Measurements from ENCODE around the gene SLC27A4. TPM values are rescaled to one million over a fixed set of nuclear protein-coding genes. Genes with fewer than 3 reads are reported as not detected.
A peak's percentile ranks its signal among the peaks of the same experiment; 100 is the strongest.

SLC27A4 gene
- total RNA-seq, 2 experiments from 2014 or later: 19.0 to 21.7 TPM

GRCh38 chr9:128310461-128310860 is 29.9 kb upstream of the SLC27A4 start:
- H3K27ac Mint-ChIP-seq: no peak overlapping the region
- no peak for DNase-seq
- no peaks in the 10 kb centered on the region for H3K27me3 Mint-ChIP-seq (ENCODE audit: low read depth)
- no peaks in the 10 kb centered on the region for H3K4me1 Mint-ChIP-seq (ENCODE audit: low read depth)
- H3K36me3 Mint-ChIP-seq (ENCODE audit: low read depth): peaks cover 19% of the 10 kb centered on the region
- POLR2A ChIA-PET: no interaction called here
- CTCF ChIA-PET: interaction anchor here (1.5 kb wide), 1 partner anchor 31 kb away, joined by 7 read pairs; no protein-coding TSS in a partner anchor
- no peaks in the 10 kb centered on the region for H3K9me3 Mint-ChIP-seq (ENCODE audit: insufficient read depth)
- H3K4me3 Mint-ChIP-seq: no peak overlapping the region
- no peak for ATAC-seq

- Mint-ChIP-seq H3K4me3 (no peak overlapping the region), H3K4me1 (ENCODE audit: low read depth) (no peaks in the 10 kb centered on the region)
Measured at GRCh38 chr9:128314697-128315096, 25.6 kb upstream of the SLC27A4 start.

GRCh38 chr9:128316421-128316820 is 23.9 kb upstream of the SLC27A4 start:
- POLR2A ChIA-PET: no interaction called here
- CTCF ChIA-PET: no interaction called here
- H3K36me3 Mint-ChIP-seq (ENCODE audit: low read depth): peaks cover 13% of the 10 kb centered on the region

More at GRCh38 chr9:128314697-128315096, 25.6 kb upstream of the SLC27A4 start:
- CTCF ChIA-PET: interaction anchor here (0.9 kb wide), 1 partner anchor 48 kb away, joined by 3 read pairs; no protein-coding TSS in a partner anchor
- POLR2A ChIA-PET: no interaction called here
- Mint-ChIP-seq H3K9me3 (ENCODE audit: insufficient read depth) (no peaks in the 10 kb centered on the region), H3K27me3 (ENCODE audit: low read depth) (no peaks in the 10 kb centered on the region), H3K27ac (no peak overlapping the region), H3K36me3 (ENCODE audit: low read depth) (peaks cover 22% of the 10 kb centered on the region)
- ATAC-seq (no peak), DNase-seq (no peak)

GRCh38 chr9:128317629-128318028 is 22.7 kb upstream of the SLC27A4 start:
- ChIA-PET CTCF (interaction anchor here (1.4 kb wide), 1 partner anchor 22 kb away, joined by 4 read pairs; no protein-coding TSS in a partner anchor), POLR2A (interaction anchor here (0.6 kb wide), 1 partner anchor 251 kb away, joined by 4 read pairs; no protein-coding TSS in a partner anchor)
- Mint-ChIP-seq H3K36me3 (ENCODE audit: low read depth) (peaks cover 13% of the 10 kb centered on the region), H3K9me3 (ENCODE audit: insufficient read depth) (no peaks in the 10 kb centered on the region), H3K4me3 (no peak overlapping the region), H3K4me1 (ENCODE audit: low read depth) (no peaks in the 10 kb centered on the region), H3K27ac (no peak overlapping the region), H3K27me3 (ENCODE audit: low read depth) (no peaks in the 10 kb centered on the region)
- ATAC-seq: no peak
- no peak for DNase-seq

More at GRCh38 chr9:128316421-128316820, 23.9 kb upstream of the SLC27A4 start:
- Mint-ChIP-seq H3K9me3 (ENCODE audit: insufficient read depth) (no peaks in the 10 kb centered on the region), H3K4me3 (no peak overlapping the region), H3K27ac (no peak overlapping the region), H3K27me3 (ENCODE audit: low read depth) (no peaks in the 10 kb centered on the region), H3K4me1 (ENCODE audit: low read depth) (no peaks in the 10 kb centered on the region)
- DNase-seq: no peak
- no peak for ATAC-seq

- no peaks in the 10 kb centered on the region for H3K9me3 Mint-ChIP-seq (ENCODE audit: insufficient read depth)
- DNase-seq (no peak), ATAC-seq (no peak)
- H3K27me3 Mint-ChIP-seq (ENCODE audit: low read depth): no peaks in the 10 kb centered on the region
- H3K4me1 Mint-ChIP-seq (ENCODE audit: low read depth): peaks cover 18% of the 10 kb centered on the region
- H3K36me3 Mint-ChIP-seq (ENCODE audit: low read depth): peaks cover 18% of the 10 kb centered on the region
- POLR2A ChIA-PET: interaction anchor here (0.6 to 1.3 kb wide), 3 partner anchors 18 to 45 kb away, joined by 3 to 5 read pairs (median 4); partner anchors contain the start of genes GOLGA2 and SWI5
- peak overlapping the region; percentile 97 for H3K4me3 Mint-ChIP-seq
- CTCF ChIA-PET: interaction anchor here (0.6 to 1.3 kb wide), 5 partner anchors 14 to 99 kb away, joined by 3 to 6 read pairs (median 3); partner anchors contain the start of gene CERCAM
- H3K27ac Mint-ChIP-seq: no peak overlapping the region
Measured at GRCh38 chr9:128321343-128321742, 19.0 kb upstream of the SLC27A4 start.

GRCh38 chr9:128321879-128322403 is 18.4 kb upstream of the SLC27A4 start:
- ChIA-PET POLR2A (interaction anchor here (0.5 to 1.3 kb wide), 5 partner anchors 17 to 134 kb away, joined by 3 to 5 read pairs (median 3); partner anchors contain the start of genes GOLGA2 and SWI5), CTCF (interaction anchor here (0.6 to 1.3 kb wide), 4 partner anchors 14 to 43 kb away, joined by 3 to 6 read pairs (median 4); no protein-coding TSS in a partner anchor)
- DNase-seq: no peak
- ATAC-seq: peak; percentile 5
- H3K36me3 Mint-ChIP-seq (ENCODE audit: low read depth): peaks cover 14% of the 10 kb centered on the region
- H3K27ac Mint-ChIP-seq: peak overlapping the region; percentile 99
- peak overlapping the region; percentile 97 for H3K4me3 Mint-ChIP-seq
- no peaks in the 10 kb centered on the region for H3K9me3 Mint-ChIP-seq (ENCODE audit: insufficient read depth)
- H3K4me1 Mint-ChIP-seq (ENCODE audit: low read depth): peaks cover 18% of the 10 kb centered on the region
- no peaks in the 10 kb centered on the region for H3K27me3 Mint-ChIP-seq (ENCODE audit: low read depth)

- CTCF ChIA-PET: interaction anchor here (1.0 kb wide), 1 partner anchor 13 kb away, joined by 3 read pairs; no protein-coding TSS in a partner anchor
- Mint-ChIP-seq H3K4me3 (peak within 1 kb of the TSS; percentile 97), H3K27me3 (ENCODE audit: low read depth) (no peaks in the 10 kb centered on the region), H3K27ac (peak within 1 kb of the TSS; percentile 99), H3K36me3 (ENCODE audit: low read depth) (peaks cover 11% of the 10 kb centered on the region), H3K9me3 (ENCODE audit: insufficient read depth) (no peaks in the 10 kb centered on the region), H3K4me1 (ENCODE audit: low read depth) (peaks cover 18% of the 10 kb centered on the region)
- ATAC-seq (peak; percentile 88), DNase-seq (peak; percentile 95)
- POLR2A ChIA-PET: interaction anchor here (0.5 to 1.3 kb wide), 3 partner anchors 19 to 135 kb away, joined by 3 read pairs; partner anchors contain the start of genes GOLGA2 and SWI5
Measured at GRCh38 chr9:128322404-128323211, 17.7 kb upstream of the SLC27A4 start, which contains the start of the genes COQ4 and TRUB2. Gene COQ4, plus strand, starts transcription at chr9:128322839. Its CDS starts 20 bp downstream, at chr9:128322859. Gene TRUB2, minus strand, starts transcription at chr9:128322447. Its CDS starts 39 bp downstream, at chr9:128322408.

GRCh38 chr9:128323212-128323730 is 17.1 kb upstream of the SLC27A4 start:
- Mint-ChIP-seq H3K4me1 (ENCODE audit: low read depth) (peaks cover 18% of the 10 kb centered on the region), H3K27me3 (ENCODE audit: low read depth) (no peaks in the 10 kb centered on the region), H3K27ac (peak overlapping the region; percentile 99), H3K4me3 (peak overlapping the region; percentile 97), H3K9me3 (ENCODE audit: insufficient read depth) (no peaks in the 10 kb centered on the region), H3K36me3 (ENCODE audit: low read depth) (peaks cover 11% of the 10 kb centered on the region)
- DNase-seq (no peak), ATAC-seq (peak; percentile 3)
- CTCF ChIA-PET: interaction anchor here (2.3 kb wide), 1 partner anchor 18 kb away, joined by 15 read pairs; no protein-coding TSS in a partner anchor
- POLR2A ChIA-PET: no interaction called here

GRCh38 chr9:128323791-128324190 is 16.5 kb upstream of the SLC27A4 start:
- Mint-ChIP-seq H3K27ac (no peak overlapping the region), H3K9me3 (ENCODE audit: insufficient read depth) (no peaks in the 10 kb centered on the region), H3K4me3 (peak overlapping the region; percentile 97), H3K36me3 (ENCODE audit: low read depth) (peaks cover 15% of the 10 kb centered on the region), H3K27me3 (ENCODE audit: low read depth) (no peaks in the 10 kb centered on the region), H3K4me1 (ENCODE audit: low read depth) (peaks cover 18% of the 10 kb centered on the region)
- ChIA-PET POLR2A (no interaction called here), CTCF (interaction anchor here (1.6 to 2.3 kb wide), 2 partner anchors 18 to 38 kb away, joined by 5 to 15 read pairs; no protein-coding TSS in a partner anchor)
- ATAC-seq: no peak
- no peak for DNase-seq

- Mint-ChIP-seq H3K27ac (peak overlapping the region; percentile 47), H3K27me3 (ENCODE audit: low read depth) (no peaks in the 10 kb centered on the region), H3K4me1 (ENCODE audit: low read depth) (peaks cover 18% of the 10 kb centered on the region), H3K36me3 (ENCODE audit: low read depth) (peaks cover 15% of the 10 kb centered on the region), H3K9me3 (ENCODE audit: insufficient read depth) (no peaks in the 10 kb centered on the region), H3K4me3 (peak overlapping the region; percentile 97)
- CTCF ChIA-PET: interaction anchor here (1.6 to 2.3 kb wide), 2 partner anchors 17 to 38 kb away, joined by 5 to 15 read pairs; no protein-coding TSS in a partner anchor
- DNase-seq (no peak), ATAC-seq (no peak)
- POLR2A ChIA-PET: no interaction called here
Measured at GRCh38 chr9:128324401-128324800, 15.9 kb upstream of the SLC27A4 start.

GRCh38 chr9:128325629-128326028 is 14.7 kb upstream of the SLC27A4 start:
- peaks cover 15% of the 10 kb centered on the region for H3K36me3 Mint-ChIP-seq (ENCODE audit: low read depth)
- no peak overlapping the region for H3K4me3 Mint-ChIP-seq

More at GRCh38 chr9:128325629-128326028, 14.7 kb upstream of the SLC27A4 start:
- ATAC-seq (no peak), DNase-seq (no peak)
- H3K27ac Mint-ChIP-seq: no peak overlapping the region
- no peaks in the 10 kb centered on the region for H3K27me3 Mint-ChIP-seq (ENCODE audit: low read depth)
- H3K9me3 Mint-ChIP-seq (ENCODE audit: insufficient read depth): no peaks in the 10 kb centered on the region
- POLR2A ChIA-PET: no interaction called here
- peaks cover 18% of the 10 kb centered on the region for H3K4me1 Mint-ChIP-seq (ENCODE audit: low read depth)
- CTCF ChIA-PET: interaction anchor here (0.5 to 2.3 kb wide), 2 partner anchors 16 to 213 kb away, joined by 4 to 15 read pairs; no protein-coding TSS in a partner anchor

Data from activated CD8-positive, alpha-beta T cell treated with anti-CD3 and anti-CD28 coated beads, Interleukin-2, amount 10 ng/mL, durations not matched to agents 7 days and 5 days (primary cell).